Breast epithelium (tissue), 4 donors: ENCODE results near the gene C1orf185. TPM values are rescaled to one million over a fixed set of nuclear protein-coding genes. Genes with fewer than 3 reads are reported as not detected.
A peak's percentile ranks its signal among the peaks of the same experiment; 100 is the strongest.

ENCODE experiments used
- DNase-seq, 2 donors: peaks; one replicate each; pipeline ENCODE4 v3.0.0-alpha.2; 2019; ENCODE audit warnings: low spot score in 2 of 2
- H3K27ac ChIP-seq, 2 donors: fragments of 200-600 bp; sonication (generic) in 1 of 2; one replicate each; pipeline ENCODE4 v1.5.1; 2016 to 2019; ENCODE audit warnings: mild to moderate bottlenecking in 1 of 2
- H3K27me3 ChIP-seq, 2 donors: fragments of 200-600 bp; sonication (generic) in 1 of 2; one replicate each; pipeline versions ENCODE4 v1.5.1 to v1.6.0; 2017 to 2019; ENCODE audit warnings: control low read depth in 1 of 2, mild to moderate bottlenecking in 1 of 2
- H3K36me3 ChIP-seq: fragments of 200-600 bp; one replicate; pipeline ENCODE4 v1.5.1; 2019
- H3K4me1 ChIP-seq, 2 donors: fragments of 200-600 bp; sonication (generic); one replicate each; pipeline ENCODE4 v1.5.1; 2016 to 2019; ENCODE audit warnings: control low read depth in 1 of 2
- H3K4me3 ChIP-seq, 3 donors: fragments of 200-600 bp; sonication (generic); 1 replicate in 2 of 3; 2 replicates in 1 of 3; pipeline ENCODE4 v1.5.1; 2016 to 2019; ENCODE audit warnings: mild to moderate bottlenecking in 3 of 3, moderate library complexity in 2 of 3
- H3K9me3 ChIP-seq, 2 donors: fragments of 200-600 bp; sonication (generic) in 1 of 2; one replicate each; pipeline ENCODE4 v1.5.1; 2016 to 2019; ENCODE audit warnings: control low read depth in 1 of 2
- CTCF ChIP-seq, 3 donors: fragments of 450-650 bp; IDR thresholded peaks; one replicate each; pipeline ENCODE4 v1.5.1; 2016 to 2017; ENCODE audit warnings: antibody characterized with exemption in 3 of 3, mild to moderate bottlenecking in 3 of 3, moderate library complexity in 3 of 3
- POLR2A ChIP-seq: fragments of 450-650 bp; IDR thresholded peaks from one replicate; pipeline ENCODE4 v1.6.1; 2016; ENCODE audit warnings: antibody characterized with exemption, mild to moderate bottlenecking, moderate library complexity
- POLR2AphosphoS5 ChIP-seq, 3 donors: sonication (generic); formaldehyde crosslinking; IDR thresholded peaks; one replicate each; pipeline ENCODE4 v1.6.1; 2017; ENCODE audit warnings: antibody characterized with exemption in 3 of 3
- intact Hi-C: fragments of 100-400 bp; cut with DNase I; formaldehyde crosslinking; loops from one replicate; pipeline ENCODE4 v1.15.1; 2023; ENCODE audit warnings: low total_unique reads
- total RNA-seq, 3 donors: library from RNA; depleted of rRNA; stranded (reverse); fragments of >200 nt; gene quantifications; one replicate each; pipeline ENCODE4 v1.1.0, GENCODE V29; 2016

Gene C1orf185
- total RNA-seq, 3 donors from 2014 or later, result not detected

GRCh38 chr1:51190961-51191360 lies 88.9 kb downstream of the C1orf185 start:
- Histone ChIP-seq H3K27ac (no peak overlapping the region), H3K36me3 (no peaks in the 10 kb centered on the region)
- TF ChIP-seq POLR2A (no peak), POLR2AphosphoS5 (IDR thresholded peaks at IDR 0.05) (no peak), CTCF (IDR thresholded peaks at IDR 0.05) (no peak)

GRCh38 chr1:51192213-51192843 lies 90.3 kb downstream of the C1orf185 start:
- intact Hi-C loops, result no loop called here
- Histone ChIP-seq H3K4me3 (no peak overlapping the region), H3K9me3 (no peaks in the 10 kb centered on the region), H3K4me1 (no peaks in the 10 kb centered on the region), H3K27me3 (no peaks in the 10 kb centered on the region), H3K36me3 (no peaks in the 10 kb centered on the region), H3K27ac (no peak overlapping the region)
- peak; percentile 46 to 58 for DNase-seq
- TF ChIP-seq POLR2A, result no peak
- TF ChIP-seq POLR2AphosphoS5 (IDR thresholded peaks at IDR 0.05), result no peak
- peak; percentile 43 to 62 (median 59) for TF ChIP-seq CTCF (IDR thresholded peaks at IDR 0.05)

More at GRCh38 chr1:51190961-51191360, 88.9 kb downstream of the C1orf185 start:
- Histone ChIP-seq H3K4me3 (no peak overlapping the region), H3K27me3 (no peaks in the 10 kb centered on the region), H3K9me3 (no peaks in the 10 kb centered on the region), H3K4me1 (no peaks in the 10 kb centered on the region)
- DNase-seq, result no peak
- intact Hi-C loops, result no loop called here

- H3K9me3 ChIP-seq, result no peaks in the 10 kb centered on the region
- TF ChIP-seq POLR2A (no peak), CTCF (IDR thresholded peaks at IDR 0.05) (no peak), POLR2AphosphoS5 (IDR thresholded peaks at IDR 0.05) (no peak)
- no peaks in the 10 kb centered on the region for H3K27me3 ChIP-seq
- H3K27ac ChIP-seq, result no peak overlapping the region
- no peaks in the 10 kb centered on the region for H3K4me1 ChIP-seq
- no peaks in the 10 kb centered on the region for H3K36me3 ChIP-seq
- DNase-seq, result no peak
- intact Hi-C loops, result no loop called here
- H3K4me3 ChIP-seq, result no peak overlapping the region
Measured at GRCh38 chr1:51193564-51193963, 91.5 kb downstream of the C1orf185 start.

Other genes with a start within 250 kb of the C1orf185 start
- 10 to 100 TPM; 34.9 to 58.2 (median 42.0) TPM for gene FAF1, start 142.0 kb upstream of the C1orf185 start, total RNA-seq
- 10 to 100 TPM; 27.1 to 40.0 (median 31.1) TPM for gene CDKN2C, start 132.0 kb upstream of the C1orf185 start, total RNA-seq
- 100 to 1,000 TPM in 1 of 3 donors, 10 to 100 TPM in 2; 96.0 to 100 (median 96.9) TPM for gene RNF11, start 134.0 kb downstream of the C1orf185 start, total RNA-seq
- 100 to 1,000 TPM in 1 of 3 donors, 10 to 100 TPM in 1, under 1 TPM in 1; 0.96 to 111 (median 72.1) TPM for gene TTC39A, start 228.3 kb downstream of the C1orf185 start, total RNA-seq